GM19035 (cell line): ENCODE results near the gene RREB1.
"Not testable (repeated sequence)": the region's sequence is repeated elsewhere in the genome, so short reads cannot be mapped to it uniquely, and the experiment has no call there.

ENCODE experiments used
- ATAC-seq: cut with Tn5 transposase; IDR thresholded peaks from one replicate; pipeline ENCODE4 v1.9.1; 2021; ENCODE audit not compliant: unreplicated experiment

The RREB1 gene

DNA sequence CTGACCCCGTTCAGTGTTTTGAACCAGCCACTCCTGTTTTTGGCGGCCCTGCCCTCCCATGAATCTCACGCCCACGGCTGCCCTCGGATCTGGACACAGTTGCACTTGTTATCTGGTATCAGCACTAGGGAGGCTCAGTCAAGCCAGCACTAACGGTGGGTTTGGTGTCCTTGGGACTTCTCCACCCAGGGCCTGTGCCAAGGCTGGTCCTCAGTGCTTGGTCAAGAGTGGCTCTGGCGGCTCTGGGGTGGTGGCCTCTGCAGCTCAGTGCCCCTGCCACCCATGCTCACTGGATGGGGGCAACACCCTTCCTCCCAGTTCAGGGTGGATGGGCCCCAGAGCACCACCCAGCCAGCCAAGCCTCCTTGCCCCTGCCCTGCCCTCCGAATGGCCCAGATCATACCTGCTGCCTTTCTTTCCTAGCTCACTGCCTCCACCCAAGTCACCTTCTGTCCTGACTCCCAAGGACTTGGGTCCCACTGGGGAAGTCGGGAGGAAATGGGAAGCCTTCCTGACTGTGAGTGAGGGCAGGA is 150.5 kb downstream of the RREB1 start:
- no peak for ATAC-seq

GRCh38 chr6:7260291-7261031 is 152.7 kb downstream of the RREB1 start:
- no peak for ATAC-seq

GRCh38 chr6:7261032-7261841 is 153.5 kb downstream of the RREB1 start:
- ATAC-seq, result no peak

- ATAC-seq, result no peak
Observed at GRCh38 chr6:7261852-7262461, 154.2 kb downstream of the RREB1 start.

DNA sequence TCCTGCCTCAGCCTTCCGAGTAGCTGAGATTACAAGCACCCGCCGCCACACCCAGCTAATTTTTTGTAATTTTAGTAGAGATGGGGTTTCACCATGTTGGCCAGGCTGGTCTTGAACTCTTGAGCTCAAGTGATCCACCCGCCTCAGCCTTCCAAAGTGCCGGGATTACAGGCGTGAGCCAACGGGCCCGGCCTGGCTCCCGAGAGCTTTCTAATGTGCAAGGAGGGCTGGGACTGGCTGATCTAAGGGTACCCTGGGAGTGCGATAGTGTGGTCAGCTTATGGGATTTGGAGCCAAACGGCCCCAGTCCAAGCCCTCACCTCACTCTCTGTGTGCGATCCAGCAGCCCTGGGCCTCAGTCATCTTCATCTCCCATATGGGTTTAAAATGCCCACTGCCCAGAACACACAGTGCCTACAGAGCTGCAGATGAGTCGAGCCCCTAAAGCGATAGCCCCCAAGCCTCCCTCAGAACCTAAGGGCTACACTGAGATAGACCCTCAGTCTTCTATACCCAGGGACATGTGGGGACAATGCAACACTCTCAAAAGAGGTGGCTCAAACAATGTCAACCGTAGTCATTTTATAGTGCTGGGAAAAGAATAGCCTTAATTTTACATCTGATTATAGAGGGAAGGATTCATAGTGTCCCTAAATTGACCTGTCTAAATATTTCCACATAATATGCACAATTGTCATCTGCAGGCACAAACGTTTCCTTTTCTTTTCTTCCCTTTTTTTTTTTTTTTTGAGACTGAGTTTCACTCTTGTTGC is 155.2 kb downstream of the RREB1 start:
- ATAC-seq, result no peak

GRCh38 chr6:7263519-7263805 is 155.7 kb downstream of the RREB1 start:
- not testable (repeated sequence) for ATAC-seq

DNA sequence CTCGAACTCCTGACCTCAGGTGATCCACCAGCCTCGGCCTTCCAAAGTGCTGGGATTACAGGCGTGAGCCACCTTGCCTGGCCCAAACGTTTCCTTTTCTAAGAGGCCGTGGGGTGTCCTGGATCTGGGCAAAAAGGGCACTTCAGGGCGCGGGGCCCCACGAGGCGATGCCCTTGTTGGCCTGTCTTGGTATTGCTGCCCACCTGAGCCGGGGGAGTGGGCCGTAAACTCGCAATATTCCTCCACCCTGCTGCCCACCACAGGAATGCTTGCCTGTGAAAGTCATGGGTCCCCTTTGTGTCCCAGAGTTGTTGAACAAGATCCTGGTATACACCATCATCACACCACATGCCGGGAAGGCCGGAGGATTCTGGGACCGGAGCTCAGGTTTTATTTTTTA is 156.3 kb downstream of the RREB1 start:
- no peak for ATAC-seq

- no peak for ATAC-seq
Observed at GRCh38 chr6:7264686-7265384, 157.1 kb downstream of the RREB1 start.

DNA sequence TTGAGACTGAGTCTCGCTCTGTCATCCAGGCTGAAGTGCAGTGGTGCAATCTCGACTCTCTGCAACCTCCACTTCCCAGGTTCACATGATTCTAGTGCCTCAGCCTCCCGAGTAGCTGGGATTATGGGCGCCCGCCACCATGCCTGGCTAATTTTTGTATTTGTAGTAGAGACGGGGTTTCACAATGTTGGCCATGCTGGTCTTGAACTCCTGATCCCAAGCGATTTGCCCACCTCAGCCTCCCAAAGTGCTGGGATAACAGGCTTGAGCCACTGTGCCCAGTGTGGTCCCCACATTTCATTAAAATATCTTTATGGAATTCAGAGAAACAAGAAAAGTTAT is 157.6 kb downstream of the RREB1 start:
- not testable (repeated sequence) for ATAC-seq

GRCh38 chr6:7267071-7267465 is 159.3 kb downstream of the RREB1 start:
- ATAC-seq, result no peak

- ATAC-seq, result no peak
Observed at GRCh38 chr6:7267466-7268091, 159.8 kb downstream of the RREB1 start.

DNA sequence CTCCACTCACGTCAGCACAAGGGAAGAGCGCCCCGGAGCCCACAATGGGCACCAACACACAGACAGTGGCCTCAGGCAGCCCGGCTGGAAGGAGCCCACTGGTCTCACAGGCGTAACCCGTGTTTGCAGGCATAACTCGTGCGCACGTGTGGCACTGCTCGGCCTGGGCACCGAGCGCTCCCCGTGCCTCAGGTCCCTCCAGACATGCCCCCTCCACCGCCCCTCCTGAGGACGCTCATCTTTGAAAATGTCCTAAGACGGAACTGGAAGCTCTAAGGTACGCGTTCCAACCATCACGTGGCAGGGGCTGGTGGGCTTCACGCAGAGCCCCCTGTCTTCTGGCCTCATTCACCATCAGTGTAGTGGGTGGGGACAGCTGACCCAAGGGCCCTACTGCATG is 160.6 kb downstream of the RREB1 start:
- ATAC-seq, result no peak

- no peak for ATAC-seq
Observed at GRCh38 chr6:7268816-7269555, 161.2 kb downstream of the RREB1 start.

DNA sequence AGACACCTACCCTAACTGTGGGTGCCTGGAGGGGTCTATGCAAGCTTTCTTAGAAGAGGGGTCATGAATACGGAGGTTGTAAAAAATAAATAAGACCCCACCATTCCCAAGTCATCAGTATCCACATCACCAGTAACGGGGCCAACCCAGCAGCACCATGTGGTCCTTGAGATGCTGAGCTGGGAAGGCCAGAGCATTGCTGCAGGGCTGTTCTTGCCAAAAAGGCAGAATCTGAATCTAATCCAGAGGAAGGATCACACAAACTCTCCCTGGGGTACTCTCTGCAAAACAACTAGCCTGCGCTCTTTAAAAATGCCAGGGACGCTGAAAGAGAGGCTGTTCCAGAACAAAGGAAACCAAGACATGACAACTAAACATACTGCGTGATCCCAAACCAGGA is 162.1 kb downstream of the RREB1 start:
- ATAC-seq, result no peak

GRCh38 chr6:7270320-7271204 is 162.8 kb downstream of the RREB1 start:
- ATAC-seq, result no peak

GRCh38 chr6:7271205-7271534 is 163.4 kb downstream of the RREB1 start:
- no peak for ATAC-seq

DNA sequence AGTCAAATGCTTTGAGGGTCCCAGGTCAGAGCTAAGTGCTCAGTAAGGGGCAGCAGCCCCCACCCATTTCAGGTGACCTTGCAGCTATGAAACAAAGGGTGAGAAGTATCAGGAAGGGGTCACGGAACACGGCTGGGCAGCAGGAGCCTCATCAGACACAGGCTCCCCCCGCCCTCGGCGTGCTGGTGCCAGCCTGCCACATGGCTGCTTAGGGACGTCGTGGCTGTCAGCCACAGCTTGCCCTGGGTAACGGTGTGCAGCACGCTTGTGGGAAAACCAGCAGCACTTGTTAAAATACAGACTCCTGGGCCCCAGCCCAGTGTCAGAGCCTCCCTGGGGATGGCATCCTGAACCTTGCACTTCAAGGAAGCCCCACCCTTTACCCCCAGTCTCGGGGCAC is 165.9 kb downstream of the RREB1 start:
- no peak for ATAC-seq

GRCh38 chr6:7274525-7274924 is 166.8 kb downstream of the RREB1 start:
- not testable (repeated sequence) for ATAC-seq

DNA sequence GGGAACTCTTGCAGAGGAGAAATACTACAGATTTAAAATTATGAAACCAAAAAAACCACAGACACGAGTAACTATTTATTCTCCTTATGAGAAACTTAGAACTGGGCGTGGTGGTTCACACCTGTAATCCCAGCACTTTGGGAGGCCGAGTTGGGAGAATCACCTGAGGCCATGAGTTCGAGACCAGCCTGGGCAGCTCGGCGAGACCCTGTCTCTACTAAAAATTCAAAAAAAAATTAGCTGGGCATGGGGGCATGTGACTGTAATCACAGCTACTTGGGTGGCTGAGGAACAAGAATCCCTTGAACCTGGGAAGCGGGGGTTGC is 168.4 kb downstream of the RREB1 start:
- no peak for ATAC-seq
